HEK293T (cell line): ENCODE data around the gene FADS3.

ENCODE experiments used
- CTCF ChIA-PET: fragments of 350-600 bp; formaldehyde crosslinking; extraction: SDS; loops from one replicate; lab custom pipeline; 2021; ENCODE audit warnings: antibody characterized with exemption, inconsistent platforms; lab: Yijun Ruan, JAX
- POLR2A ChIA-PET: fragments of 350-600 bp; formaldehyde crosslinking; extraction: SDS; loops from one replicate; lab custom pipeline; 2020; ENCODE audit warnings: antibody characterized with exemption, inconsistent platforms; lab: Yijun Ruan, JAX
- DNase-seq: peaks from one replicate; pipeline ENCODE4 v3.0.0; 2012; ENCODE audit warnings: mixed read lengths; ENCODE audit errors: extremely low spot score
- ARNT ChIP-seq: fragments of 450-650 bp; IDR thresholded peaks from 2 replicates; pipeline ENCODE4 v1.6.1; 2017; ENCODE audit warnings: mild to moderate bottlenecking
- BHLHE40 ChIP-seq: fragments of 450-650 bp; IDR thresholded peaks from 2 replicates; pipeline ENCODE4 v1.6.1; 2016; ENCODE audit warnings: mild to moderate bottlenecking, moderate library complexity, borderline replicate concordance
- CTBP1 ChIP-seq: fragments of 450-650 bp; IDR thresholded peaks from 2 replicates; pipeline ENCODE4 v1.6.1; 2016; ENCODE audit warnings: borderline replicate concordance
- ELF4 ChIP-seq: fragments of 450-650 bp; IDR thresholded peaks from 2 replicates; pipeline ENCODE4 v1.6.1; 2017; ENCODE audit warnings: antibody characterized with exemption
- FOXA1 ChIP-seq: fragments of 450-650 bp; IDR thresholded peaks from 2 replicates; pipeline ENCODE4 v1.6.1; 2016; ENCODE audit warnings: mild to moderate bottlenecking
- FOXK2 ChIP-seq: fragments of 450-650 bp; IDR thresholded peaks from 2 replicates; pipeline ENCODE4 v1.6.1; 2016; ENCODE audit warnings: mild to moderate bottlenecking
- FOXM1 ChIP-seq: fragments of 450-650 bp; IDR thresholded peaks from 2 replicates; pipeline ENCODE4 v1.6.1; 2017; ENCODE audit warnings: mild to moderate bottlenecking, borderline replicate concordance
- HDGF ChIP-seq: fragments of 450-650 bp; IDR thresholded peaks from 2 replicates; pipeline ENCODE4 v1.6.1; 2017; ENCODE audit warnings: antibody characterized with exemption, borderline replicate concordance
- L3MBTL2 ChIP-seq: fragments of 450-650 bp; conservative IDR thresholded peaks from 2 replicates; pipeline ENCODE4 v1.6.1; 2016; ENCODE audit warnings: mild to moderate bottlenecking
- LEF1 ChIP-seq: fragments of 450-650 bp; IDR thresholded peaks from 2 replicates; pipeline ENCODE4 v1.6.1; 2017; ENCODE audit warnings: mild to moderate bottlenecking, borderline replicate concordance
- NFRKB ChIP-seq: fragments of 450-650 bp; IDR thresholded peaks from 2 replicates; pipeline ENCODE4 v1.6.1; 2016; ENCODE audit warnings: mild to moderate bottlenecking, moderate library complexity
- PKNOX1 ChIP-seq: fragments of 450-650 bp; IDR thresholded peaks from 2 replicates; pipeline ENCODE4 v1.6.1; 2016
- SP1 ChIP-seq: fragments of 450-650 bp; IDR thresholded peaks from 2 replicates; pipeline ENCODE4 v1.6.1; 2017
- SUZ12 ChIP-seq: fragments of 450-650 bp; IDR thresholded peaks from 2 replicates; pipeline ENCODE4 v1.6.1; 2016; ENCODE audit warnings: mild to moderate bottlenecking
- TARDBP ChIP-seq: fragments of 450-650 bp; IDR thresholded peaks from 2 replicates; pipeline ENCODE4 v1.6.1; 2016
- ZNF384 ChIP-seq: fragments of 450-650 bp; IDR thresholded peaks from 2 replicates; pipeline ENCODE4 v1.6.1; 2016

The FADS3 gene

GRCh38 chr11:61838921-61839320, 52.4 kb downstream of the FADS3 start:
- POLR2A ChIA-PET, result no interaction called here
- TF ChIP-seq FOXM1 (no peak), BHLHE40 (no peak), SP1 (no peak), TARDBP (no peak), PKNOX1 (no peak), L3MBTL2 (no peak), FOXA1 (no peak), HDGF (no peak)

GRCh38 chr11:61838501-61838900, 52.8 kb downstream of the FADS3 start:
- TF ChIP-seq PKNOX1 (no peak), FOXA1 (no peak), ELF4 (no peak), SUZ12 (no peak), TARDBP (no peak), SP1 (no peak), FOXK2 (no peak), BHLHE40 (no peak), L3MBTL2 (no peak), FOXM1 (no peak), HDGF (no peak), LEF1 (no peak), NFRKB (no peak), ARNT (no peak), ZNF384 (no peak), CTBP1 (no peak)
- no peak for DNase-seq
- CTCF ChIA-PET, result no interaction called here
- POLR2A ChIA-PET, result no interaction called here

More at GRCh38 chr11:61838921-61839320, 52.4 kb downstream of the FADS3 start:
- no peak for DNase-seq
- CTCF ChIA-PET, result no interaction called here

- ChIA-PET CTCF (no interaction called here), POLR2A (interaction anchor here (0.9 kb wide), 1 partner anchor 21 kb away, joined by 3 read pairs; the partner anchor contains the start of gene FADS1)
- TF ChIP-seq LEF1 (no peak), FOXA1 (no peak), ZNF384 (no peak), ARNT (no peak), L3MBTL2 (no peak), HDGF (no peak), PKNOX1 (no peak), FOXK2 (no peak), TARDBP (no peak), SP1 (no peak), BHLHE40 (no peak), FOXM1 (no peak), SUZ12 (no peak), CTBP1 (no peak), NFRKB (no peak), ELF4 (no peak)
- DNase-seq, result no peak
Measured at GRCh38 chr11:61837411-61838005, 53.8 kb downstream of the FADS3 start.

- CTCF ChIA-PET, result no interaction called here
- DNase-seq, result no peak
- TF ChIP-seq L3MBTL2, result no peak
- TF ChIP-seq HDGF, result no peak
- no peak for TF ChIP-seq SP1
- no peak for TF ChIP-seq PKNOX1
- TF ChIP-seq TARDBP, result no peak
- no peak for TF ChIP-seq ELF4
- TF ChIP-seq ZNF384, result no peak
- TF ChIP-seq FOXK2, result no peak
- TF ChIP-seq BHLHE40, result no peak
- TF ChIP-seq SUZ12, result no peak
- no peak for TF ChIP-seq ARNT
- TF ChIP-seq LEF1, result no peak
- TF ChIP-seq CTBP1, result no peak
- TF ChIP-seq FOXM1, result no peak
- POLR2A ChIA-PET, result interaction anchor here (1.0 kb wide), 1 partner anchor 43 kb away, joined by 3 read pairs; the partner anchor contains the start of gene FEN1
Measured at GRCh38 chr11:61836193-61836592, 55.2 kb downstream of the FADS3 start.

- no peak for TF ChIP-seq NFRKB
- TF ChIP-seq ZNF384, result no peak
- no peak for DNase-seq
- ChIA-PET POLR2A (interaction anchor here (1.0 to 1.6 kb wide), 3 partner anchors 17 to 42 kb away, joined by 3 read pairs; partner anchors contain the start of genes FADS1, FEN1 and TMEM258), CTCF (no interaction called here)
Measured at GRCh38 chr11:61834278-61835048, 56.9 kb downstream of the FADS3 start.
